WERI-Rb-1 (cell line): ENCODE data around the gene PCSK6.

Source experiments
- DNase-seq: peaks from one replicate; pipeline ENCODE4 v3.0.0-alpha.2; 2020
- H3K27ac ChIP-seq: fragments of 250-450 bp; sonication (Bioruptor Pico); 2 replicates; pipeline ENCODE4 v1.5.1; 2020; ENCODE audit warnings: mild to moderate bottlenecking, moderate library complexity
- H3K27me3 ChIP-seq: fragments of 250-450 bp; sonication (Bioruptor Pico); 2 replicates; pipeline ENCODE4 v1.5.1; 2021; ENCODE audit warnings: mild to moderate bottlenecking, low read depth, moderate library complexity; ENCODE audit not compliant: insufficient read depth, severe bottlenecking
- H3K36me3 ChIP-seq: fragments of 250-450 bp; sonication (Bioruptor Pico); 2 replicates; pipeline ENCODE4 v1.5.1; 2020; ENCODE audit warnings: mild to moderate bottlenecking, moderate library complexity
- H3K4me3 ChIP-seq: 2 replicates; pipeline ENCODE4 v1.5.1; 2011; ENCODE audit warnings: low read depth, mild to moderate bottlenecking, control low read depth, low read length
- H3K9me3 ChIP-seq: fragments of 250-450 bp; sonication (Bioruptor Pico); 2 replicates; pipeline ENCODE4 v1.5.1; 2021; ENCODE audit warnings: mild to moderate bottlenecking, moderate library complexity; ENCODE audit not compliant: severe bottlenecking
- TF ChIP-seq, protein P1 (sequence below): IDR thresholded peaks from 2 replicates; pipeline ENCODE4 v1.5.1; 2011; ENCODE audit warnings: low read depth, mild to moderate bottlenecking, control low read depth, inconsistent platforms, low read length

PCSK6 gene

DNA sequence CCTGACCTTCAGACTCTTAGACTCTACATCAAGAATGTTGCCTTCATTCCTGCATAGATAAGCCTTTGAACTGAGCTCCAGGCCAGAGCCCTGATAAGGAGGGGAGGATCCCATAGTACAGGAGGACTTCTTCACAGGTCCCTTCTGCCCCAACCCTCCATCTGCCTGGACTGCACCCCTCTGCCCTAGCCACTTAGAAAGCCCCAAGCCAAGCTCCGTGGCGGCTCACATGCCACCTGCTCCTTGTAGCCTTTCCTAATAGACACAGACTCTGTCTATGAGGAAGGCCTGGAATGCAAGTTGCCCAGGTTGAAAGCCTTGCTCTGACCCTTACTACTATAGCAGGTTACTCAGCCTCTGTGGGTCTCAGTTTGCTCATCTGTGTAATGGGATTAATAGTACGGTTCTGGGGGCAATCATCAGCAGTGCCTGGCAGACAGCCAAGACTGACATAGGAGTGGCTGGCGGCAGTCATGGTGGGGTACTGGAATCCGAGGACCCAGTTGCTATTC is 11.6 kb downstream of the PCSK6 start:
- H3K36me3 ChIP-seq = no peaks in the 10 kb centered on the region
- TF ChIP-seq, protein P1, sequence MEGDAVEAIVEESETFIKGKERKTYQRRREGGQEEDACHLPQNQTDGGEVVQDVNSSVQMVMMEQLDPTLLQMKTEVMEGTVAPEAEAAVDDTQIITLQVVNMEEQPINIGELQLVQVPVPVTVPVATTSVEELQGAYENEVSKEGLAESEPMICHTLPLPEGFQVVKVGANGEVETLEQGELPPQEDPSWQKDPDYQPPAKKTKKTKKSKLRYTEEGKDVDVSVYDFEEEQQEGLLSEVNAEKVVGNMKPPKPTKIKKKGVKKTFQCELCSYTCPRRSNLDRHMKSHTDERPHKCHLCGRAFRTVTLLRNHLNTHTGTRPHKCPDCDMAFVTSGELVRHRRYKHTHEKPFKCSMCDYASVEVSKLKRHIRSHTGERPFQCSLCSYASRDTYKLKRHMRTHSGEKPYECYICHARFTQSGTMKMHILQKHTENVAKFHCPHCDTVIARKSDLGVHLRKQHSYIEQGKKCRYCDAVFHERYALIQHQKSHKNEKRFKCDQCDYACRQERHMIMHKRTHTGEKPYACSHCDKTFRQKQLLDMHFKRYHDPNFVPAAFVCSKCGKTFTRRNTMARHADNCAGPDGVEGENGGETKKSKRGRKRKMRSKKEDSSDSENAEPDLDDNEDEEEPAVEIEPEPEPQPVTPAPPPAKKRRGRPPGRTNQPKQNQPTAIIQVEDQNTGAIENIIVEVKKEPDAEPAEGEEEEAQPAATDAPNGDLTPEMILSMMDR = no peak
- no peak overlapping the region for H3K27ac ChIP-seq
- no peak for DNase-seq
- no peak overlapping the region for H3K4me3 ChIP-seq
- no peaks in the 10 kb centered on the region for H3K9me3 ChIP-seq
- no peaks in the 10 kb centered on the region for H3K27me3 ChIP-seq

DNA sequence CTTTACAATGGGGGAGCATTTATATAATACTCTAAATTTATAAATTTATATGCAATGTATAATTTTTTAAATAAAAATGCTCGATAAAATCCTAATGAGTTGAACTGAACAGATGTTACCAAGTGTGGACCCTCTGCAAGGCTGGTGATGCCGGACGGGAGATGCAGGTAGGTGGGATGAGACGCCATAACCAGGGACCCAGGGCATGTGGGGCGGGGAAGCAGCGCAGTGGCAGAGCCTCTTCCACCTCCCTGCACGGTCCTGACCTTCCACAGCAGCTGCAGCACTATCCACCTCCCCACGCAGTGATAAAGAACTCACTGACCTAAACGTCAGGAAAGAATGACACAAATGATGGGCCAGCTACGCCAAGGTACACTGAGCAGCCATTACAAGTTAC is 12.8 kb downstream of the PCSK6 start:
- no peak overlapping the region for H3K27ac ChIP-seq
- H3K36me3 ChIP-seq = no peaks in the 10 kb centered on the region
- H3K27me3 ChIP-seq = no peaks in the 10 kb centered on the region
- no peak for DNase-seq
- no peaks in the 10 kb centered on the region for H3K9me3 ChIP-seq
- no peak overlapping the region for H3K4me3 ChIP-seq
- TF ChIP-seq, protein P1 = no peak

DNA sequence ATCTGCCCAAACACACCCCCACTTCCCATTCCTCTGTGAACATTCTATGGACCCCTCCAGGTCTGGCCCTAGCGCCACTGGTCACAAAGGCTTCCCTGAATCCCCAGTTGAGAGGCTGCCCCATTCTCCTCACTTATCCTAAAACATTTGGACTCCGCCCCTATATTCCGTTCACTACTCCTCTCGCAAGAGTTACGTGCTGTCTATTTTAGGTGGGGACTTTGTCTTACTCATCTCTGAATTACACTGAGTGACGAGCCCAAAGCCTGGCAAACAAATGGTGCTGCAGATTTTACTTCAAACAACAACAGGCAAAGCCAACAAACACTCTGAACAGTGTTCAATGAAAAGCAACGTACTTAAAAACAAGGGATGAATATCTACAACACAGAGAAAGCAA is 14.5 kb downstream of the PCSK6 start:
- no peak overlapping the region for H3K27ac ChIP-seq
- no peak for DNase-seq
- H3K4me3 ChIP-seq = no peak overlapping the region
- H3K9me3 ChIP-seq = no peaks in the 10 kb centered on the region
- H3K27me3 ChIP-seq = no peaks in the 10 kb centered on the region
- TF ChIP-seq, protein P1 = no peak
- no peaks in the 10 kb centered on the region for H3K36me3 ChIP-seq

DNA sequence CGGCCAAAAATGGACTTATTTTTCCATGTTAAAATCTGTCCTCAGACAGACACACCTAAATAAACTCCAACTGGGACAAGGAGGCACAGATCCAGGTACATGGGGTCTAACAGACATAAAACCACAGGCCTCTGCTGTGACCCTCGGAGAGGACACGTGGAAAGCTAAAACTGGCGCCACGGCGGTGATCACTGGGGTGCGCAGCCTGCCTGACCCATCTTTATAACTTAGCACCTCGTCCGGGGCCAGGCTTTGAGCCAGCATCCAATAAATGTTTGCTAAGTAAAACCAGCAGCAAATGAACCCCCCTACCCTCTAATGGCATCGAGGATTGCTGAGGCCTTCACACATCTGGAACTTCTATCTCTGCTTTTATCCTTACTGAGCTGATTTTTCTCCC is 15.3 kb downstream of the PCSK6 start:
- DNase-seq = no peak
- Histone ChIP-seq H3K27ac (no peak overlapping the region), H3K27me3 (no peaks in the 10 kb centered on the region), H3K36me3 (no peaks in the 10 kb centered on the region), H3K4me3 (no peak overlapping the region), H3K9me3 (no peaks in the 10 kb centered on the region)
- TF ChIP-seq, protein P1 = no peak

DNA sequence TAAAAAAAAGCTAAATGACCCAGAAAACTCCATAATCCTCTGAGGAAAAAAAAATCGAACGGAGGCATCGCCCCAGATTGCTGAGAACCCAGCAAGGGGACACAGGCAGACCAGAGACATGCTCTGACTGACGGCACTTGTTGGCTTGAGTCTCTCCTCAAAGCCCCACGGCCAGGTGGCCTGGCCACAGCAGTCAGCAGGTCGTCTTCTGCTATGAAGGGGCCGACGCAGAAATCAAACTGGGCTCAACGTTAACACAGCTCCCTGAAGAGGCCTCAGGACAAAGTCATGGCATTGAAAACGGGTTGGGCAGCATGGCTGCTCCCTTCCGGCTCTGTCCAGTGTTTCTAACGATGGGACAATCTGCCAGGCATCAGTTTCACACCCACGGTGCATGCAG is 17.5 kb downstream of the PCSK6 start:
- TF ChIP-seq, protein P1 = no peak
- Histone ChIP-seq H3K9me3 (no peaks in the 10 kb centered on the region), H3K4me3 (no peak overlapping the region), H3K27me3 (no peaks in the 10 kb centered on the region), H3K36me3 (no peaks in the 10 kb centered on the region), H3K27ac (no peak overlapping the region)
- no peak for DNase-seq

DNA sequence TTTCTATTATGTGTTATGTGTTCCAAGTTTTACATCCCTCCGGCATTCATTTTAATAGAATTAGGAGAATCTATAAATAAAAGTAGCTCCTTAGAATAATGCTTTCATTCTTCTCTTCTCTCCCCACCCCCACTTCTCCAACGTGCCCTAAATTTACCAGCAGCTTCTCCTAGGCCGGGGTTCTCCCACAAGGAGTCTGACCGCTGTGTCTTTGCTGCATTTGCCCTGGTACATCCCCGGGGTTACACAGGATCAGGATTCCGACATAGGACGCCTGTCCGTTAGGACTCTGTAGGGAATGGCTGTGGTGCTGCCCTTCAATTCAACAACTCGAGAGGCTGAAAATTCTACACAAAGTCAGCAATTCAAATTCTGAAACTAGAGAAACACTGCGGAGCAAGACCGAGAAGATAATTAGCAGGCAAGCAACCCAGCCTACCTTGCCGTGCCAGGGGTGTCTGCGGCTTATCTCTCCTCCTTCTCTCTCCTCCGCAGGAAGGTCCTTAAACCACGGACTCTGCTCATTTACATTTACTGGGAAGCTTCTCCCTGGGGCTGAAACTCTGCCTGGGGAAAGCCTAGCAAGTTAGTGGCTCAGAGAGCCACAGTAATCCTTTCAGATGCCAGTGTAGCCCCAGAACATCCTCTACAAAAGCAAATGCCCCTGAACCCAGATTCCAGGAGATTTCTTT is 18.8 kb downstream of the PCSK6 start:
- TF ChIP-seq, protein P1 = no peak
- Histone ChIP-seq H3K27ac (no peak overlapping the region), H3K4me3 (no peak overlapping the region), H3K9me3 (no peaks in the 10 kb centered on the region), H3K27me3 (no peaks in the 10 kb centered on the region), H3K36me3 (no peaks in the 10 kb centered on the region)
- DNase-seq = no peak
